Measurements from ENCODE around the gene DLX6. TPM values are rescaled to one million over a fixed set of nuclear protein-coding genes. Genes with fewer than 3 reads are reported as not detected.

The DLX6 gene
- total RNA-seq, 4 donors from 2014 or later, result 0.59 to 5.0 (median 1.6) TPM

DNA sequence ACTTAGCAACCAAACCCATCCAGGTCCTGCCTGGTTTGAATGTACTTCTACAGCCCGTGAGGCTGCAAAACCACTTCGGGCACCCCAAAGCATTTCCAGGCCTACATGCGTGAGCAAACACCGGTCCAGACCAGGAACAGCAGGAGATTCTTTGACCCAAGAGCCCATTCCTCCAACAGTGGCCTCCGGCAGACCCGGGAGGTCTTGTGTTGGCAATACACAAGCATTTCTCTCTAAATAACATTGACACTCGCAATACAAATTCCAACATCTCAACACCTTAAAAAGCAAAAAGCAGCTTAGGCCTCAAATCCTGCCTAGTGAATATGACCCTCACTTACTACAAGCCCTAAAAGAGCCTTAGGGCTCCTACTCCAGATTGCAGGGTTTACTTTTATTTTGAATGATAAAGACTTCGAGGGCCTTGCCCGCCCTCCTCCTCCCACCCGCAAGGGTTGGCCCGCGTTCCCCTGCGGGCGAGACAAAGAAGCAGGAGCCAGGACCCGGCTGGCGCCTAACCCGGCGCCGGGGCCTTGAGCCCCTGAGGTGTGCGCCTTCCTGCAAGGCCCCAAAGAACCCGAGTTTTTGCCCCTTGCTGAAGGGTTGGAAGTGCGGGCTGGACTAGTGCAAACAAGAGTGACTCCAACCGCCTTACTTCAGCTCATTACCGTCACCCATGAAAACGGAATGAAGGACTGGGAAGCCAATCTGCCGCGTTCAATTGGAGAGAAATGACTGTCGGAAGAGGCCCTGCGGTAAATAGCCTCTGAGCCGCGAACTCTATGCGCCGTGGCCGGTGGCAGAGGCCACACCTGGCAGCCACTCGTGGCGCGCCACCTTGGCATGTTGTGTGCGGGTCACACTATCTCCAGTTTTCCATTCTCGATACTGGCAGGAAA is 3.4 kb upstream of the DLX6 start:
- 72 to 74% methylated on average over 39 of the region's 39 CpGs for WGBS, 2 donors

DNA sequence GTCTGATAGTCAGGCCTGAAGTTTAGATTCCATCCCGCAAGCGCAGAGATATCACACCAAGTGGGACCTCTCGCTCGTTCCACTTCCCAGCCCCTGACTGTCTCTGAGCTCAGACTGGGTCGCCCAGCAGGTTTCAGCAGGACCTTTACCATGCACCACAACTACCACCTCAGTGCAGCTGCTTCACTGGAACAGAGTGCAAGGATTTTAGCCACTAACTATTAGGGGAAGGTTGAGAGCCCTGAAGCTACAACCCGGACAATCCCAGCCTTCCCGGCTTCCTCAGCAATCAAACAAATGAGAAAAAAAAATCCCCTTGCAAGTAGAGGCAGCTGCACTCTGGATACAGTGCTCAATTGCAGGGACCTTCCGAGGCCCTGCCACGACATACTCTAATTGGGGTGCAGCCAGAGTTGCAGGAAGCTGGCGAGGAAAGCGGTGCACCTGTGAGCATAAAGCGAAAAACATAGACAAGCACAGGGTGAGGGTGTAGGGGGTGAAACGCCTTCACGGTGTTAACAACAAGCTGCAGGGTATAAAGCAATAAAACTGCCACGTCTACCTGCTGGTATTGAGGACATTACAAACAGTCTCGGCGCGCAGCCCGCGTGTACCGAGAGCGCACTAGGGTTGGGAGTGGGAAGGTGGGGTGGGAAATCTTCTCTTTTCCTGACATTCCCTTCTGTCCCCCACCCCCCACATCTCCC is 2.6 kb upstream of the DLX6 start:
- TF ChIP-seq, protein P1, sequence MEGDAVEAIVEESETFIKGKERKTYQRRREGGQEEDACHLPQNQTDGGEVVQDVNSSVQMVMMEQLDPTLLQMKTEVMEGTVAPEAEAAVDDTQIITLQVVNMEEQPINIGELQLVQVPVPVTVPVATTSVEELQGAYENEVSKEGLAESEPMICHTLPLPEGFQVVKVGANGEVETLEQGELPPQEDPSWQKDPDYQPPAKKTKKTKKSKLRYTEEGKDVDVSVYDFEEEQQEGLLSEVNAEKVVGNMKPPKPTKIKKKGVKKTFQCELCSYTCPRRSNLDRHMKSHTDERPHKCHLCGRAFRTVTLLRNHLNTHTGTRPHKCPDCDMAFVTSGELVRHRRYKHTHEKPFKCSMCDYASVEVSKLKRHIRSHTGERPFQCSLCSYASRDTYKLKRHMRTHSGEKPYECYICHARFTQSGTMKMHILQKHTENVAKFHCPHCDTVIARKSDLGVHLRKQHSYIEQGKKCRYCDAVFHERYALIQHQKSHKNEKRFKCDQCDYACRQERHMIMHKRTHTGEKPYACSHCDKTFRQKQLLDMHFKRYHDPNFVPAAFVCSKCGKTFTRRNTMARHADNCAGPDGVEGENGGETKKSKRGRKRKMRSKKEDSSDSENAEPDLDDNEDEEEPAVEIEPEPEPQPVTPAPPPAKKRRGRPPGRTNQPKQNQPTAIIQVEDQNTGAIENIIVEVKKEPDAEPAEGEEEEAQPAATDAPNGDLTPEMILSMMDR (IDR thresholded peaks at IDR 0.05), result no peak
- no peak for TF ChIP-seq POLR2A (IDR thresholded peaks at IDR 0.05)
- no peak overlapping the region for H3K4me3 ChIP-seq (ENCODE audit: low read depth, poor library complexity, severe bottlenecking)
- no peak for DNase-seq (ENCODE audit: low spot score in 2 of 2)
- 19 to 24% methylated on average over 22 of the region's 22 CpGs for WGBS, 2 donors
- intact Hi-C loops (cut with DNase I; ENCODE audit: low total_unique reads), result no loop called here

More for the DNA sequence above, 3.4 kb upstream of the DLX6 start:
- TF ChIP-seq POLR2A (IDR thresholded peaks at IDR 0.05), result no peak
- TF ChIP-seq, protein P1 (IDR thresholded peaks at IDR 0.05), result no peak
- intact Hi-C loops (cut with DNase I; ENCODE audit: low total_unique reads), result no loop called here
- no peak for DNase-seq (ENCODE audit: low spot score in 2 of 2)
- H3K4me3 ChIP-seq (ENCODE audit: low read depth, poor library complexity, severe bottlenecking), result no peak overlapping the region

DNA sequence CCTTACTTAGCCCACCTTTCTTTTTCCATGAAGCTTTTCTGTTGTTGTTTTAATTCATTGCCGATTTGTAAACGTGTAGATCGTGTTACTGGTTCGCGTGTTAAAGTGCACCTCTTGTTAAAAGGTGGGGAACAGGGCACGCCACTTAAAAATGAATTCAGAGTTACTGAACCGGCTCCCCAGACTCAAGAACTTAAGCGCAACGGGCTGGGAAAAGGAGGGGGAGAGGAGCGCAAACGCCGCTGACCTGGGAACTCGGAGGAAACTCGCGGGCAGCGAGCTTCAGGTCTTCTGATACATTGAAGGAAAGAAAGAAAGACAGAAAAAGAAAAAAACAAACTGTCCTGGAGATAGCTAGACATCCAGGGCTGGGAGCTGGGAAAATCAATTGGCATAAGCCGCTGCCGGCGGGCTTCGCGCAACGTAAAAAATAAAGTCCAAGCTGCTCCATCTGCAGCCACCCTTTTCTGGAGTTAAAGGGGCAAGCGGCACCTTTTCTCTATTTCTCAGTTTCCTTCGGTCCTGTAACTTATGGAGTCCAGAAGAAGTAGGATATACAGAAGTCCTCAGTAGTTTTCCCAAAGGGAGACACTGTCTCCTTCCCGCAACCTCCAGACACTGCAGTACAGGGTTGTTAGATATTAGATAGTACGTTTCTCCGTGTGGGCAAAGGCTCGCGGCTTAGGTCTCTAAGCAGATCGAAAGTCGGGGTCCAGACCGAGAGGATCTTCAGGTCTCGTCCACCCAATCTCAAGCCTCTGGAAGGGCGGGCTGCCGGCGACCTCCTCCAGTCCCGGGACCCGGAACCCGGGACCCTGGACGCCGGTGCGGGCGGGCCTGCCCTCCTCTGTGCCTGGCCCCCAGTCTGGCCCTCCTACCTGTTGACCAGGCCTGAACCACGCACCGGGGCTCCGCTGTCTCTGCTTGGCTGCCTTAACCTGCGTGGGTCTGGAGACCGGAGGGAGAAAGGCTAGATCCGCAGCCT is 1.8 kb upstream of the DLX6 start:
- DNase-seq (ENCODE audit: low spot score in 2 of 2), result no peak
- no peak for TF ChIP-seq POLR2A (IDR thresholded peaks at IDR 0.05)
- TF ChIP-seq, protein P1 (IDR thresholded peaks at IDR 0.05), result no peak
- no peak overlapping the region for H3K4me3 ChIP-seq (ENCODE audit: low read depth, poor library complexity, severe bottlenecking)
- intact Hi-C loops (cut with DNase I; ENCODE audit: low total_unique reads), result no loop called here
- WGBS, 2 donors, result 6 to 12% methylated on average over 37 to 48 of the region's 49 CpGs

DNA sequence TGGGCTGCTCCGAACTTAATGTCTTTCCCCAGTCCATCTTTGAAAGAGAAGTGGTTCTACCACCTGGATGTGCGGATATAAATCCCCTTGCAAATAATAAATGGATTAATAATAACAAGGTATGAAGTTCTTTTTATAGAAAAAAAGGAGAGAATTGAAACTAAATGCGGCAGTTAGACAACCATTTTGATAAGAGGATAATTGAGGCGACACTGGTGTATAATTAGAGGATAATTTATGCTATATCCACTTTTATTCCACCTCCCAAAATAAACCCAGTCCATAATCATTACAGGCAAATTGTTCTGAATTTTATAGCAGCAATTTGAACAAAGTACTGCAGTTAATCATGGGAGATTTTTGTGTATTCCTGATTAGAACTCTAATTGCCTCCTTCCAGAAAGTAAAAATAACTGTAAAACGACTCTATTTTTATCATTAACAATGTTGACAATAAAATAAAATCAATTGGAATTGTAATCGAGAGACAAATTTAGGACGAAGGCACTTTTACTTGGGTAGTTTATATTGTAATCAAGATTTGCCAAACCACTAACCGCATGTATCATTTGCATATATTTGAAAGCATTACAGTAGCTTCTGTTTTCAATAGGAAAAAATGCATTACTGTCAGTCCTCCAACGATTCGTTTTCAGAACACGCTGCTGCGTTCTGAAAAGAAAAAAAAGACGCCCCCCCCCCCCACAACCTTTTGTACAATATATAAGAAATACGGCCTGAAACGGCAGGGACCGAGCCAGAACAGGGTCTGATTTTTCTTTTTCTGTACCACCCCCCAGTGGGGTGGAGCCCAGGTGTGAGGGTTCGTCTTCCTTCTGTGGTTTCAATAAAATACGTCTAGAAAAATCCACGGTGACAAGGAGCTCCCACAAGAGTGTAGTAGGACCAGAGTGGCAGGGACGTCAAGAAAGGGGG is 838 bp upstream of the DLX6 start:
- DNase-seq (ENCODE audit: low spot score in 2 of 2), result no peak
- 8 to 9% methylated on average over 20 of the region's 20 CpGs for WGBS, 2 donors
- intact Hi-C loops (cut with DNase I; ENCODE audit: low total_unique reads), result no loop called here
- TF ChIP-seq, protein P1 (IDR thresholded peaks at IDR 0.05), result no peak
- TF ChIP-seq POLR2A (IDR thresholded peaks at IDR 0.05), result no peak
- no peak overlapping the region for H3K4me3 ChIP-seq (ENCODE audit: low read depth, poor library complexity, severe bottlenecking)

All from lower leg skin (tissue), 4 donors.